Stomach smooth muscle (tissue), 2 donors: ENCODE data around the gene CCNG1.
"Not testable (repeated sequence)": the region's sequence is repeated elsewhere in the genome, so short reads cannot be mapped to it uniquely, and the experiment has no call there.

ENCODE experiments used
- H3K27ac ChIP-seq: one replicate; pipeline ENCODE4 v1.7.0; 2013; ENCODE audit warnings: mild to moderate bottlenecking, low read length, inconsistent platforms
- H3K27me3 ChIP-seq, 2 donors: one replicate each; pipeline ENCODE4 v1.7.0; 2013; ENCODE audit warnings: low read length in 2 of 2; ENCODE audit not compliant: insufficient read depth in 2 of 2, control insufficient read depth in 1 of 2
- H3K36me3 ChIP-seq, 2 donors: one replicate each; pipeline ENCODE4 v1.7.0; 2013; ENCODE audit warnings: low read length in 2 of 2; ENCODE audit not compliant: control insufficient read depth in 2 of 2, insufficient read depth in 2 of 2
- H3K4me1 ChIP-seq: one replicate; pipeline ENCODE4 v1.7.0; 2013; ENCODE audit warnings: low read length; ENCODE audit not compliant: control insufficient read depth, insufficient read depth
- H3K4me3 ChIP-seq, 2 donors: one replicate each; pipeline ENCODE4 v1.7.0; 2013; ENCODE audit warnings: low read length in 2 of 2
- H3K9ac ChIP-seq, 2 donors: one replicate each; pipeline ENCODE4 v1.7.0; 2013; ENCODE audit warnings: low read length in 2 of 2, mild to moderate bottlenecking in 1 of 2
- H3K9me3 ChIP-seq, 2 donors: one replicate each; pipeline ENCODE4 v1.7.0; 2013; ENCODE audit warnings: low read length in 2 of 2; ENCODE audit not compliant: control insufficient read depth in 2 of 2
- donor health status: healthy.
- donor health status: Pancreatic carcinoma.

CCNG1 gene

DNA sequence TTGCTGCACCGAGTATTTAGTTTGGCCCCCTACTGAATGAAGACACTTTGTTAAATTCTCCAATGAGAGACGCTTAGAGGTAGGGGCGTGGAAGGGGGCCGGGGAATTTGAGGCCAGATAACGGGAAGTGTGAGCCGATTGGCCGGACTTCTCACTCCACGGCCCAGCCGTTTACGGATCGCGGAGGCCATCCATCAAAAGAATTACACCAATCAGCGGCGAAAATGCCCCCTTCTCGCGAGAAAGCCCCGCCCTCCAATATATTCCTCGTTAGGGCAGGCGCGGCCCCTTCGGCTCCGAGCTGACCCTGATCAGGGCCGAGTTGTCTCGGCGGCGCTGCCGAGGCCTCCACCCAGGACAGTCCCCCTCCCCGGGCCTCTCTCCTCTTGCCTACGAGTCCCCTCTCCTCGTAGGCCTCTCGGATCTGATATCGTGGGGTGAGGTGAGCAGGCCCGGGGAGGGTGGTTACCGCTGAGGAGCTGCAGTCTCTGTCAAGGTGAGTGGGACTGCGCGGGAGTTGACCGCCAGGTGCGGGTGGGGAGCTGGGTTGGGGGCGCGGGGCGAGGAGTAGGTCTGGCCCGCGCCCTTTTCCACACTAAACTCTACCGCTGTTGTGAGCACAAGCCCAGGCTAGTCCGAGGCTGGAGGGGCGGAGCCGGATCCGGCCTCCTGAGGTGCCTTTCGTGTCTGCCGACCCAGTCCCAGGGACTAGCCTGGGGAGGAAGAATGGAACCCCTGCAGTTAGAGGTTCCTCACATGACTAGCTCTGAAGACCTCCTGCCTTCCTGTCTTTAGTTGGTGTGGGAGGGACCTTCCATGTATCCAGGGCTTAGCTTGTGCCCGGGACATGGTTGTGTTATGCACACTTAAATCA lies at the start of gene CCNG1:
CCNG1 (plus strand) TSS at position 287 of the 874 bp plus-strand sequence. CDS start 1,662 bp downstream, outside the sequence.
- H3K27ac ChIP-seq = peak within 1 kb of the TSS; percentile 61
- no peaks in the 10 kb centered on the region for H3K9me3 ChIP-seq
- peak within 1 kb of the TSS; percentile 78 to 82 for H3K4me3 ChIP-seq
- no peaks in the 10 kb centered on the region for H3K4me1 ChIP-seq
- no peaks in the 10 kb centered on the region for H3K27me3 ChIP-seq
- H3K36me3 ChIP-seq = peaks cover 5% of the 10 kb centered on the region in 2 donors
- H3K9ac ChIP-seq = peak within 1 kb of the TSS; percentile 83 to 84

GRCh38 chr5:163395792-163396191 lies 41.6 kb upstream of the CCNG1 start:
- Histone ChIP-seq H3K27me3 (no peaks in the 10 kb centered on the region), H3K9me3 (no peaks in the 10 kb centered on the region), H3K36me3 (no peaks in the 10 kb centered on the region), H3K9ac (no peak overlapping the region), H3K4me1 (no peaks in the 10 kb centered on the region), H3K27ac (no peak overlapping the region), H3K4me3 (no peak overlapping the region)

DNA sequence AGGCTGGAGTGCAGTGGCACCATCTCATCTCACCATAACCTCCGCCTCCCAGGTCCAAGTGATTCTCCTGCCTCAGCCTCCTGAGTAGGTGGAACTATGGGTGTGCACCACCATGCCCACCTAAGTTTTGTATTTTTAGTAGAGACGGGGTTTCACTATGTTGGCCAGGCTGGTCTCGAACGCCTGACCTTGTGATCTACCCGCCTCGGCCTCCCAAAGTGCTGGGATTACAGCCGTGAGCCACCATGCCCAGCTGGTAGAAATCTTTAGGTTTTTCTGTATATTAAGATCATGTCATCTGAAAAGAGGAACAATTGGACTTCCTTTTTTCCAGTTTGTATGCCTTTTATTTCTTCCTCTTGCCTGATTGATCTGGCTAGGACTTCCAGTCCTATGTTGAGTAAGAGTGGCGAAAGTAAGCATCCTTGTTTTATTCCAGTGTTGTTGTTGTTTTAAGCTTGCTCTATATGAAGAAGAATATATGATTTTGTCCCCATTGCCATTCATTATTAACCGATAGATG lies 40.5 kb upstream of the CCNG1 start:
- not testable (repeated sequence) for H3K27ac ChIP-seq, H3K9ac ChIP-seq, H3K36me3 ChIP-seq, H3K9me3 ChIP-seq, H3K4me3 ChIP-seq, H3K4me1 ChIP-seq, H3K27me3 ChIP-seq

DNA sequence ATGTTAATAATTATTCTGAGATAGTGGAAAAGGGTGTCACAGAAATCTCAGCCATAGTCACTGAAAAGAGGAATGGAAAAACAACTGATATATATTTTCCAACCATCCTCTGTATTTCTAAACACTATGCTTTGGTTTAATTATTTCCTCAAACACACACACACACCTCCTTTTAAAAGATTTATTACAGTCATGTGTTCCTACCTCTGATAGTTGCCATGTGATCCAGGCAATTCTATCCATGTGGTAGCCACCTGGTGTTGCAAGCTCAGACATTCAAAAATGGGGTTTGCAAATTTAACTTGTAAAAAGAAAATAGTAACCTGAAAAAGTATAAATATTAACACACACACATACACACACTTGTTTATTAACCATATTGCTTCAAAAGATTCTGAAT lies 40.0 kb upstream of the CCNG1 start:
- Histone ChIP-seq H3K9ac (no peak overlapping the region), H3K4me1 (no peaks in the 10 kb centered on the region), H3K36me3 (no peaks in the 10 kb centered on the region), H3K4me3 (no peak overlapping the region), H3K9me3 (no peaks in the 10 kb centered on the region), H3K27me3 (no peaks in the 10 kb centered on the region), H3K27ac (no peak overlapping the region)

- no peaks in the 10 kb centered on the region for H3K4me1 ChIP-seq
Observed at GRCh38 chr5:163399923-163400322, 37.5 kb upstream of the CCNG1 start.

GRCh38 chr5:163401271-163401670 lies 36.1 kb upstream of the CCNG1 start:
- Histone ChIP-seq H3K4me1 (no peaks in the 10 kb centered on the region), H3K27ac (no peak overlapping the region), H3K4me3 (no peak overlapping the region), H3K27me3 (no peaks in the 10 kb centered on the region), H3K36me3 (no peaks in the 10 kb centered on the region), H3K9ac (no peak overlapping the region), H3K9me3 (no peaks in the 10 kb centered on the region)

More at GRCh38 chr5:163399923-163400322, 37.5 kb upstream of the CCNG1 start:
- Histone ChIP-seq H3K27ac (no peak overlapping the region), H3K27me3 (no peaks in the 10 kb centered on the region), H3K36me3 (no peaks in the 10 kb centered on the region), H3K9ac (no peak overlapping the region), H3K4me3 (no peak overlapping the region), H3K9me3 (no peaks in the 10 kb centered on the region)

- Histone ChIP-seq H3K27ac (no peak overlapping the region), H3K4me1 (no peaks in the 10 kb centered on the region), H3K9me3 (no peaks in the 10 kb centered on the region), H3K4me3 (no peak overlapping the region), H3K36me3 (no peaks in the 10 kb centered on the region), H3K9ac (no peak overlapping the region), H3K27me3 (no peaks in the 10 kb centered on the region)
Observed at GRCh38 chr5:163402007-163402406, 35.4 kb upstream of the CCNG1 start.

DNA sequence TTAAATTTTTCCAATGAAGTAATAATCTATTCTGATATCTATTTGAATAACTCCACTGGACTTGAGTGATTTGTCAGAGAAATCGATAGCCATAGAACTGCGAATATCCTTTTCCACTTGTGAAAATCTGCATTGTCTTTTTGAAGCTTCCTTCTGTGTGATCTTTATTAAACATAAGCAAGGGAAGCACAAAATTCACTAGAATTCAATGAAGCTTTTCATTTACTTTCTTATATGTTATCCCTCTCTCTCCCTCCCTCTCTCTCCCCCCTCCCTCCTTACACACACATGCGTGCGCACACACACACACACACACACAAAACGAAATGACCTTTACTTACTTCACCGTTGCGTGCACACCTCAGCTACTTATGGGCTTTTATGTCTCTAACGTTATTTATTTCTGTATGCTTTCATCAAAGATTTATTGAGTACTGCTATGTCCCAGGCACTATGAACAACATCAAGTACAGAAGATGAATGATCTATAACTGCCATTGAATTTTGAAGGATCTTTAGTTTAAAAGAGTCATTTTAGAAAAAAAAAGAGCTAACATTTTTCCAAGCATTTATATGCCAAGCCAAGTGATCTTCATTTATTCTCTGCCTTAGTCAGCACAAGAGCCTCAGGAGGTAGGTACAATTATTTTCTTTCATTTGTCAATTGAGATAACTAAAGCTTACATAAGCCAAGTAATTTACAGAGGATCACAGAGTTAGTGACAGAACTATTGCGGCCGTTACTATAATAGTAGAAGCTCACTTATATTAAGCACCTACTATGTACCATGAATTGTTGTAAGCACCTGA lies 32.8 kb upstream of the CCNG1 start:
- Histone ChIP-seq H3K9ac (no peak overlapping the region), H3K27me3 (no peaks in the 10 kb centered on the region), H3K27ac (no peak overlapping the region), H3K4me3 (no peak overlapping the region), H3K36me3 (no peaks in the 10 kb centered on the region), H3K4me1 (peaks cover 5% of the 10 kb centered on the region), H3K9me3 (no peaks in the 10 kb centered on the region)

- Histone ChIP-seq H3K36me3 (no peaks in the 10 kb centered on the region), H3K9ac (no peak overlapping the region), H3K27ac (no peak overlapping the region)
Observed at GRCh38 chr5:163407034-163407655, 30.2 kb upstream of the CCNG1 start.

GRCh38 chr5:163408311-163408923 lies 29.0 kb upstream of the CCNG1 start:
- no peaks in the 10 kb centered on the region for H3K9me3 ChIP-seq
- H3K27me3 ChIP-seq = no peaks in the 10 kb centered on the region
- peaks cover 5% of the 10 kb centered on the region for H3K4me1 ChIP-seq
- H3K4me3 ChIP-seq = peak overlapping the region in 1 of 2 donors; percentile 57
- H3K36me3 ChIP-seq = no peaks in the 10 kb centered on the region
- no peak overlapping the region for H3K27ac ChIP-seq
- peak overlapping the region; percentile 24 to 47 for H3K9ac ChIP-seq

More at GRCh38 chr5:163407034-163407655, 30.2 kb upstream of the CCNG1 start:
- Histone ChIP-seq H3K4me3 (no peak overlapping the region), H3K27me3 (no peaks in the 10 kb centered on the region), H3K9me3 (no peaks in the 10 kb centered on the region), H3K4me1 (peaks cover 5% of the 10 kb centered on the region)
